Neural crest cell (in vitro differentiated cells): Measurements from ENCODE around the gene LRRC1. TPM values are rescaled to one million over a fixed set of nuclear protein-coding genes. Genes with fewer than 3 reads are reported as not detected.

Experiments
- DNase-seq: peaks from one replicate; pipeline ENCODE4 v3.0.0; 2021; ENCODE audit warnings: low read depth, mixed read lengths, low spot score
- H3K27ac Mint-ChIP-seq: one replicate; pipeline ENCODE4 v1.8.0; 2021; ENCODE audit warnings: mild to moderate bottlenecking, mixed read lengths; ENCODE audit not compliant: unreplicated experiment
- H3K27me3 Mint-ChIP-seq: 2 replicates; pipeline ENCODE4 v1.8.0; 2021; ENCODE audit warnings: low read depth, mild to moderate bottlenecking, mixed read lengths
- H3K36me3 Mint-ChIP-seq: 2 replicates; pipeline ENCODE4 v1.8.0; 2021; ENCODE audit warnings: low read depth, mild to moderate bottlenecking, mixed read lengths
- H3K4me1 Mint-ChIP-seq: 2 replicates; pipeline ENCODE4 v1.8.0; 2021; ENCODE audit warnings: mixed read lengths
- H3K4me3 Mint-ChIP-seq: one replicate; pipeline ENCODE4 v1.8.0; 2021; ENCODE audit warnings: mild to moderate bottlenecking, mixed read lengths
- H3K9me3 Mint-ChIP-seq: 2 replicates; pipeline ENCODE4 v1.8.0; 2021; ENCODE audit warnings: mixed read lengths
- total RNA-seq: library from RNA; stranded (reverse); gene quantifications from 2 replicates; pipeline ENCODE4 v1.2.1, GENCODE V29; 2021
- TF ChIP-seq, protein P1 (sequence below): fragments of 200-600 bp; sonication (generic); conservative IDR thresholded peaks from 2 replicates; pipeline ENCODE4 v1.5.0; 2021; ENCODE audit warnings: antibody characterized with exemption, mild to moderate bottlenecking

The LRRC1 gene
- total RNA-seq, 1 donor from 2014 or later: 6.6 TPM

DNA sequence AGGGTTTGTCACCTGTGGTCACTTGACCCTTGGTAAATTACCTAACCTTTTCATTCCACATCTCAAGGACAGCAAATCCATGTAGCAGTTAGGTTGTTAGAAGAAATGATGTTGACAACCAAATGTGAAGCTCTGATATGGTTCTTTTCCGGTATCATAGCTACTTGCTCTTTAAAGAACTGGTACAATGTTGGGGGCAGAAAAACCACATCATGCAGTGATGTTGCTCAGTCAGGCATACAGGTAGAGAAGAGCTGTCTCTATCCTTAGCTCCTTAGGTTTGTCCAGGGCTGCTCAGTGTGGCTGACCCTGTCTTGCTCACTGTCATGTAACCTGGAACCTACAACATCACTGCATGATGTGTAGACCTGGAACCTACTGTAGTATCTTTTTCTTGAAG lies 135.5 kb downstream of the LRRC1 start:
- Mint-ChIP-seq H3K9me3 (peaks cover 3% of the 10 kb centered on the region), H3K4me3 (no peak overlapping the region), H3K4me1 (no peaks in the 10 kb centered on the region), H3K36me3 (peaks cover 6% of the 10 kb centered on the region), H3K27ac (no peak overlapping the region), H3K27me3 (no peaks in the 10 kb centered on the region)
- DNase-seq: no peak
- TF ChIP-seq, protein P1, sequence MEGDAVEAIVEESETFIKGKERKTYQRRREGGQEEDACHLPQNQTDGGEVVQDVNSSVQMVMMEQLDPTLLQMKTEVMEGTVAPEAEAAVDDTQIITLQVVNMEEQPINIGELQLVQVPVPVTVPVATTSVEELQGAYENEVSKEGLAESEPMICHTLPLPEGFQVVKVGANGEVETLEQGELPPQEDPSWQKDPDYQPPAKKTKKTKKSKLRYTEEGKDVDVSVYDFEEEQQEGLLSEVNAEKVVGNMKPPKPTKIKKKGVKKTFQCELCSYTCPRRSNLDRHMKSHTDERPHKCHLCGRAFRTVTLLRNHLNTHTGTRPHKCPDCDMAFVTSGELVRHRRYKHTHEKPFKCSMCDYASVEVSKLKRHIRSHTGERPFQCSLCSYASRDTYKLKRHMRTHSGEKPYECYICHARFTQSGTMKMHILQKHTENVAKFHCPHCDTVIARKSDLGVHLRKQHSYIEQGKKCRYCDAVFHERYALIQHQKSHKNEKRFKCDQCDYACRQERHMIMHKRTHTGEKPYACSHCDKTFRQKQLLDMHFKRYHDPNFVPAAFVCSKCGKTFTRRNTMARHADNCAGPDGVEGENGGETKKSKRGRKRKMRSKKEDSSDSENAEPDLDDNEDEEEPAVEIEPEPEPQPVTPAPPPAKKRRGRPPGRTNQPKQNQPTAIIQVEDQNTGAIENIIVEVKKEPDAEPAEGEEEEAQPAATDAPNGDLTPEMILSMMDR: no peak

DNA sequence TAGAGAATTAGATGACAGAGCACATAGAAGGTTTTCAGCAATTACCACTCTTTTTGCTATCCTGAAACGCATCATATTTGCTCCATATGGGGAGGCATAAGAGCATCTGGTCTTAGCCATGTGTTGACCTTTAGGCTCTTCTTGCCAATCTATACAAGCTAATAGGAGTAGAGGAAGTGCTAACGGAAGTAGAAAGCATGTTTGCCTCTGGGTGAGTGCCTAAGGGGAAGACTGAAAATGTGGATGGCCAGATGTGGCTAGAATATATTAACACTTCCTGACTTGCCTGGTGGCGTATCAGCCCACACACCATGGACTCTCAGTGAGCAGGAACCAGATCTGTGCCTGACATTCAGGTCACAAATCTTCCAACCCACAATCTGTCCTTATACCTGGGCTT lies 136.3 kb downstream of the LRRC1 start:
- Mint-ChIP-seq H3K27ac (no peak overlapping the region), H3K4me3 (no peak overlapping the region), H3K27me3 (no peaks in the 10 kb centered on the region), H3K9me3 (peaks cover 3% of the 10 kb centered on the region), H3K4me1 (no peaks in the 10 kb centered on the region), H3K36me3 (peaks cover 6% of the 10 kb centered on the region)
- DNase-seq: no peak
- TF ChIP-seq, protein P1: no peak

DNA sequence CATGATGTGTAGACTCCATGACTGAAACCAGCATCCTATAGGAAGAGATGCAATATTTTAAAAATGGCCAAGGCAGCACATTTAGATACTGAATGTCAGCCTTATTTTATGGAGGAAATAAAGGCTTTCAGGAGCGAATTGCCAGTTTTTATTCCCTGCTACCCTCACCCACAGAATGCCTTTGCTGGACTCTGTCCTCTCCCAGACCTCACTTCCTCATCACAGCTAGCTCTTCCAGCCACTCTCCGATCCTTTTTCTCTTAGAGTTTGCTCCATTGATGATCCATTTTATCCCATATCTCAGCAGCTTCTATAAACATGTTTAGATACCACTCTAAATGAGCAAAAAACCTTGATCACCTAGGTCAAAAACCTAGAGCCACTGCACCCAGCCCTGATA lies 137.7 kb downstream of the LRRC1 start:
- Mint-ChIP-seq H3K4me3 (no peak overlapping the region), H3K4me1 (no peaks in the 10 kb centered on the region), H3K27ac (no peak overlapping the region), H3K27me3 (no peaks in the 10 kb centered on the region), H3K9me3 (peaks cover 3% of the 10 kb centered on the region), H3K36me3 (peaks cover 6% of the 10 kb centered on the region)
- no peak for DNase-seq
- TF ChIP-seq, protein P1: no peak

DNA sequence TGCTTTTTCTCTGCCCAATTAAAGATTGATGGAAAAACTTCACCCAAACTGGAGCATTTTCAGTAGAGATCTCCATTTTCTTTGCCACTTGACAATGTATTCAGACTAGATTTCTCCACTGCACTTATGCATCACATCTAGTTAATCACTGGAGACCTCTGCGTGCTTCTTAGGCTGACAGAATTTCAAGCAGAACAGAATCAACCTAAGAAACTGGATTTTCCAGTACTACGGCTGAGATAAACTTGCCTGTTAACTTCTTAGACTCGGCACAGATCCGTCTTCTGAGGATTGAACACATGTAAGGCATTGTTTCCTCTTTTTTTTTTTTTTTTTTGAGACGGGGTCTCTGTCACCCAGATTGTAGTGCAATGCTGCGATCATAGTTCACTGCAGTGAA lies 139.2 kb downstream of the LRRC1 start:
- Mint-ChIP-seq H3K27me3 (no peaks in the 10 kb centered on the region), H3K27ac (no peak overlapping the region), H3K36me3 (peaks cover 4% of the 10 kb centered on the region), H3K9me3 (peaks cover 1% of the 10 kb centered on the region), H3K4me1 (no peaks in the 10 kb centered on the region), H3K4me3 (no peak overlapping the region)
- no peak for DNase-seq
- TF ChIP-seq, protein P1: no peak

DNA sequence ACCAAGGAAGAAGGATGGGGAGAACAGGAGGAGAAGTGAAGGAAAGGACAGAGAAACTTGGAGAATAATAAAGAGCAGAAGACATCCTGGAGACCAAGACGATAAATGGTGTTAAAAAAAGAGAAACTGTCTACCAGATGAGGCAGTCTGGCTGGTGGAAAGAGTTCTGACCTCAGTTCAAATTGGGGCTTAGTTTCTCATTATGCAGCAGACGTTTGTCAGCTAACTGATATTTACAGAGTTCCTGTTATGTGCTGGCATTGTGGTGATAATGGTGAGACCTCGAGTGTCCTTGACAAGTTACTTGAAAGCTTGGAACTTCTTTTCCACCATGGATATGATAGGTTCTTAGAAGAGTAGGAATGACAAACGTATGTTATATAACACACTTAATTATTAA lies 142.7 kb downstream of the LRRC1 start:
- Mint-ChIP-seq H3K4me1 (no peaks in the 10 kb centered on the region), H3K36me3 (peaks cover 2% of the 10 kb centered on the region), H3K27me3 (no peaks in the 10 kb centered on the region), H3K4me3 (no peak overlapping the region), H3K27ac (no peak overlapping the region), H3K9me3 (peaks cover 5% of the 10 kb centered on the region)
- TF ChIP-seq, protein P1: no peak
- no peak for DNase-seq

DNA sequence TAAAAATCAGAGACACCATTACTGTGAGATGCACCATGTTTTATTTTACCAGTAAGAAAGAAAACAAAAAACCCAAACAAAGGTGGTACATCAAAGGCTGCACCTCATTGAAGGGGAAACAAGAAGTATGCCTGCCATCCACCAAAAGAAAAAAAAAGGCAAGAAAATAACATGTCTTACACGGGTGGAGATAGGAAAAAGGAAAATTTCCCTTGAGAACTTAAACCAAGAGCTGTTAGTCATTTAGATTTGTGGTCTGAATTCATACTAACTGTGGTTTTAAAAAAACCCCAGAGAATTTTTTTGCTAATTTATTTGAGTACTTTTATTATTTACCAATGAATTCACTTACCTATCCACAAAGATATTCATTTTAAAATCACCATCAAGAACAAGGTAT lies 144.0 kb downstream of the LRRC1 start:
- H3K27ac Mint-ChIP-seq: no peak overlapping the region
- DNase-seq: no peak
- H3K9me3 Mint-ChIP-seq: peaks cover 5% of the 10 kb centered on the region
- H3K36me3 Mint-ChIP-seq: peaks cover 2% of the 10 kb centered on the region
- H3K4me3 Mint-ChIP-seq: no peak overlapping the region
- H3K27me3 Mint-ChIP-seq: no peaks in the 10 kb centered on the region
- H3K4me1 Mint-ChIP-seq: no peaks in the 10 kb centered on the region
- TF ChIP-seq, protein P1: no peak
